Activated naive CD8-positive, alpha-beta T cell treated with anti-CD3 and anti-CD28 coated beads, Interleukin-2, amount 10 ng/mL, durations not matched to agents 7 days and 5 days (primary cell): ENCODE measurements around the gene LANCL3. TPM values are rescaled to one million over a fixed set of nuclear protein-coding genes. Genes with fewer than 3 reads are reported as not detected.
"Not testable (repeated sequence)": the region's sequence is repeated elsewhere in the genome, so short reads cannot be mapped to it uniquely, and the experiment has no call there.

Experiments used
- ATAC-seq: fragments of 150-1000 bp; cut with Tn5 transposase; one replicate; pipeline ENCODE4 v1.10.0; 2021; ENCODE audit warnings: low read depth, moderate library complexity
- POLR2A ChIA-PET: fragments of 350-600 bp; sonication (Branson Sonifier 250); formaldehyde crosslinking; loops from one replicate; lab custom pipeline; 2021; ENCODE audit warnings: antibody characterized with exemption; lab: Charles Lee
- DNase-seq: peaks from one replicate; pipeline ENCODE4 v3.0.0; 2021
- H3K27ac Mint-ChIP-seq: one replicate; pipeline ENCODE4 v1.8.0; 2022; ENCODE audit warnings: mild to moderate bottlenecking, mixed read lengths
- H3K27me3 Mint-ChIP-seq: one replicate; pipeline ENCODE4 v1.8.0; 2022; ENCODE audit warnings: mild to moderate bottlenecking, moderate library complexity, mixed read lengths
- H3K36me3 Mint-ChIP-seq: one replicate; pipeline ENCODE4 v1.8.0; 2021; ENCODE audit warnings: mild to moderate bottlenecking, mixed read lengths
- H3K4me1 Mint-ChIP-seq: one replicate; pipeline ENCODE4 v1.8.0; 2021; ENCODE audit warnings: mixed read lengths
- H3K4me3 Mint-ChIP-seq: one replicate; pipeline ENCODE4 v1.8.0; 2022; ENCODE audit warnings: mild to moderate bottlenecking, moderate library complexity, mixed read lengths
- H3K9me3 Mint-ChIP-seq: one replicate; pipeline ENCODE4 v1.8.0; 2021; ENCODE audit warnings: mixed read lengths
- total RNA-seq, 2 experiments: library from RNA; stranded (reverse); gene quantifications; one replicate each; pipeline ENCODE4 v1.2.3, GENCODE V29; 2021

LANCL3 gene
- total RNA-seq, 2 experiments from 2014 or later, result 0.37 to 0.39 TPM

- no peak overlapping the region for H3K27ac Mint-ChIP-seq
- no peaks in the 10 kb centered on the region for H3K36me3 Mint-ChIP-seq
- peaks cover 8% of the 10 kb centered on the region for H3K27me3 Mint-ChIP-seq
- DNase-seq (no peak), ATAC-seq (no peak)
- POLR2A ChIA-PET, result no interaction called here
- H3K9me3 Mint-ChIP-seq, result no peaks in the 10 kb centered on the region
- H3K4me3 Mint-ChIP-seq, result no peak overlapping the region
- H3K4me1 Mint-ChIP-seq, result no peaks in the 10 kb centered on the region
Observed at GRCh38 chrX:37580080-37580479, 8.6 kb downstream of the LANCL3 start.

GRCh38 chrX:37587337-37587736 is 15.9 kb downstream of the LANCL3 start:
- ATAC-seq, H3K27ac Mint-ChIP-seq, H3K36me3 Mint-ChIP-seq, POLR2A ChIA-PET, DNase-seq, H3K4me1 Mint-ChIP-seq, H3K4me3 Mint-ChIP-seq, H3K9me3 Mint-ChIP-seq, H3K27me3 Mint-ChIP-seq: not testable (repeated sequence)

GRCh38 chrX:37590047-37590446 is 18.6 kb downstream of the LANCL3 start:
- H3K27me3 Mint-ChIP-seq, result no peaks in the 10 kb centered on the region

GRCh38 chrX:37594755-37595382 is 23.4 kb downstream of the LANCL3 start:
- ATAC-seq (no peak), DNase-seq (no peak)
- Mint-ChIP-seq H3K4me1 (no peaks in the 10 kb centered on the region), H3K9me3 (no peaks in the 10 kb centered on the region), H3K36me3 (no peaks in the 10 kb centered on the region), H3K4me3 (no peak overlapping the region), H3K27me3 (no peaks in the 10 kb centered on the region), H3K27ac (no peak overlapping the region)
- POLR2A ChIA-PET, result no interaction called here

More at GRCh38 chrX:37590047-37590446, 18.6 kb downstream of the LANCL3 start:
- no peak overlapping the region for H3K4me3 Mint-ChIP-seq
- DNase-seq (no peak), ATAC-seq (no peak)
- H3K4me1 Mint-ChIP-seq, result no peaks in the 10 kb centered on the region
- H3K27ac Mint-ChIP-seq, result no peak overlapping the region
- H3K36me3 Mint-ChIP-seq, result no peaks in the 10 kb centered on the region
- POLR2A ChIA-PET, result no interaction called here
- H3K9me3 Mint-ChIP-seq, result no peaks in the 10 kb centered on the region

GRCh38 chrX:37599729-37600128 is 28.3 kb downstream of the LANCL3 start:
- Mint-ChIP-seq H3K27me3 (no peaks in the 10 kb centered on the region), H3K9me3 (no peaks in the 10 kb centered on the region), H3K4me1 (no peaks in the 10 kb centered on the region), H3K27ac (no peak overlapping the region), H3K4me3 (no peak overlapping the region), H3K36me3 (no peaks in the 10 kb centered on the region)
- DNase-seq (no peak), ATAC-seq (no peak)
- POLR2A ChIA-PET, result no interaction called here

- ATAC-seq (no peak), DNase-seq (no peak)
- no peaks in the 10 kb centered on the region for H3K36me3 Mint-ChIP-seq
- H3K27me3 Mint-ChIP-seq, result no peaks in the 10 kb centered on the region
- H3K4me1 Mint-ChIP-seq, result no peaks in the 10 kb centered on the region
- H3K4me3 Mint-ChIP-seq, result no peak overlapping the region
- no peak overlapping the region for H3K27ac Mint-ChIP-seq
- no peaks in the 10 kb centered on the region for H3K9me3 Mint-ChIP-seq
- POLR2A ChIA-PET, result no interaction called here
Observed at GRCh38 chrX:37603938-37604409, 32.5 kb downstream of the LANCL3 start.

- no peak for DNase-seq
- ATAC-seq, result no peak
- Mint-ChIP-seq H3K27me3 (no peaks in the 10 kb centered on the region), H3K4me1 (no peaks in the 10 kb centered on the region), H3K9me3 (no peaks in the 10 kb centered on the region), H3K36me3 (no peaks in the 10 kb centered on the region), H3K27ac (no peak overlapping the region), H3K4me3 (no peak overlapping the region)
- POLR2A ChIA-PET, result no interaction called here
Observed at GRCh38 chrX:37607243-37607642, 35.8 kb downstream of the LANCL3 start.

GRCh38 chrX:37608156-37608555 is 36.7 kb downstream of the LANCL3 start:
- no peaks in the 10 kb centered on the region for H3K9me3 Mint-ChIP-seq
- no peak overlapping the region for H3K4me3 Mint-ChIP-seq
- ATAC-seq (no peak), DNase-seq (no peak)
- H3K27ac Mint-ChIP-seq, result no peak overlapping the region
- no peaks in the 10 kb centered on the region for H3K4me1 Mint-ChIP-seq
- no peaks in the 10 kb centered on the region for H3K27me3 Mint-ChIP-seq
- POLR2A ChIA-PET, result no interaction called here
- no peaks in the 10 kb centered on the region for H3K36me3 Mint-ChIP-seq

GRCh38 chrX:37609727-37610126 is 38.3 kb downstream of the LANCL3 start:
- Mint-ChIP-seq H3K4me3 (no peak overlapping the region), H3K4me1 (no peaks in the 10 kb centered on the region), H3K27me3 (no peaks in the 10 kb centered on the region), H3K27ac (no peak overlapping the region), H3K9me3 (no peaks in the 10 kb centered on the region), H3K36me3 (no peaks in the 10 kb centered on the region)
- POLR2A ChIA-PET, result no interaction called here
- ATAC-seq, result no peak
- no peak for DNase-seq

- POLR2A ChIA-PET, result no interaction called here
- ATAC-seq, result no peak
- H3K4me3 Mint-ChIP-seq, result no peak overlapping the region
- H3K4me1 Mint-ChIP-seq, result no peaks in the 10 kb centered on the region
- DNase-seq, result no peak
- no peak overlapping the region for H3K27ac Mint-ChIP-seq
- H3K9me3 Mint-ChIP-seq, result no peaks in the 10 kb centered on the region
- H3K36me3 Mint-ChIP-seq, result no peaks in the 10 kb centered on the region
- H3K27me3 Mint-ChIP-seq, result peaks cover 2% of the 10 kb centered on the region
Observed at GRCh38 chrX:37613933-37614332, 42.5 kb downstream of the LANCL3 start.

- no peaks in the 10 kb centered on the region for H3K4me1 Mint-ChIP-seq
- no peaks in the 10 kb centered on the region for H3K9me3 Mint-ChIP-seq
- no peaks in the 10 kb centered on the region for H3K36me3 Mint-ChIP-seq
- POLR2A ChIA-PET, result no interaction called here
- no peak overlapping the region for H3K27ac Mint-ChIP-seq
- H3K27me3 Mint-ChIP-seq, result peaks cover 3% of the 10 kb centered on the region
- H3K4me3 Mint-ChIP-seq, result no peak overlapping the region
- ATAC-seq (no peak), DNase-seq (no peak)
Observed at GRCh38 chrX:37627602-37628001, 56.1 kb downstream of the LANCL3 start.

GRCh38 chrX:37638047-37638446 is 66.6 kb downstream of the LANCL3 start:
- Mint-ChIP-seq H3K36me3 (no peaks in the 10 kb centered on the region), H3K27ac (no peak overlapping the region), H3K27me3 (no peaks in the 10 kb centered on the region), H3K9me3 (no peaks in the 10 kb centered on the region), H3K4me3 (no peak overlapping the region), H3K4me1 (no peaks in the 10 kb centered on the region)
- ATAC-seq (no peak), DNase-seq (no peak)
- POLR2A ChIA-PET, result no interaction called here

GRCh38 chrX:37640142-37640541 is 68.7 kb downstream of the LANCL3 start:
- ATAC-seq (no peak), DNase-seq (no peak)
- no peaks in the 10 kb centered on the region for H3K4me1 Mint-ChIP-seq
- no peaks in the 10 kb centered on the region for H3K36me3 Mint-ChIP-seq
- no peak overlapping the region for H3K27ac Mint-ChIP-seq
- H3K27me3 Mint-ChIP-seq, result no peaks in the 10 kb centered on the region
- H3K4me3 Mint-ChIP-seq, result no peak overlapping the region
- POLR2A ChIA-PET, result no interaction called here
- H3K9me3 Mint-ChIP-seq, result no peaks in the 10 kb centered on the region

GRCh38 chrX:37641859-37642258 is 70.4 kb downstream of the LANCL3 start:
- DNase-seq (no peak), ATAC-seq (no peak)
- Mint-ChIP-seq H3K4me3 (no peak overlapping the region), H3K27me3 (no peaks in the 10 kb centered on the region), H3K36me3 (no peaks in the 10 kb centered on the region), H3K4me1 (no peaks in the 10 kb centered on the region), H3K27ac (no peak overlapping the region), H3K9me3 (no peaks in the 10 kb centered on the region)
- POLR2A ChIA-PET, result no interaction called here
